Stimulated activated naive CD8-positive, alpha-beta T cell treated with anti-CD3 and anti-CD28 coated beads, Interleukin-15, amount 100 ng/mL, for 72 hours (primary cell): Measurements from ENCODE around the gene BCL2.

Experiments
- ATAC-seq: fragments of 150-1000 bp; cut with Tn5 transposase; 2 replicates; pipeline ENCODE4 v1.10.0; 2021; ENCODE audit warnings: mild to moderate bottlenecking, moderate library complexity
- DNase-seq, 2 donors: peaks; one replicate each; pipeline ENCODE4 v3.0.0; 2021 to 2022
- H3K27ac Mint-ChIP-seq, 2 donors: one replicate each; pipeline ENCODE4 v1.8.0; 2022; ENCODE audit warnings: mild to moderate bottlenecking in 2 of 2, mixed read lengths in 2 of 2, moderate library complexity in 2 of 2
- H3K27me3 Mint-ChIP-seq: one replicate; pipeline ENCODE4 v1.8.0; 2022; ENCODE audit warnings: mixed read lengths
- H3K4me1 Mint-ChIP-seq: one replicate; pipeline ENCODE4 v1.8.0; 2022; ENCODE audit warnings: mild to moderate bottlenecking, mixed read lengths
- H3K4me3 Mint-ChIP-seq, 2 donors: one replicate each; pipeline ENCODE4 v1.8.0; 2022; ENCODE audit warnings: mild to moderate bottlenecking in 2 of 2, mixed read lengths in 2 of 2, moderate library complexity in 1 of 2
- H3K9me3 Mint-ChIP-seq, 2 donors: one replicate each; pipeline ENCODE4 v1.8.0; 2022; ENCODE audit warnings: mixed read lengths in 2 of 2

BCL2 gene

DNA sequence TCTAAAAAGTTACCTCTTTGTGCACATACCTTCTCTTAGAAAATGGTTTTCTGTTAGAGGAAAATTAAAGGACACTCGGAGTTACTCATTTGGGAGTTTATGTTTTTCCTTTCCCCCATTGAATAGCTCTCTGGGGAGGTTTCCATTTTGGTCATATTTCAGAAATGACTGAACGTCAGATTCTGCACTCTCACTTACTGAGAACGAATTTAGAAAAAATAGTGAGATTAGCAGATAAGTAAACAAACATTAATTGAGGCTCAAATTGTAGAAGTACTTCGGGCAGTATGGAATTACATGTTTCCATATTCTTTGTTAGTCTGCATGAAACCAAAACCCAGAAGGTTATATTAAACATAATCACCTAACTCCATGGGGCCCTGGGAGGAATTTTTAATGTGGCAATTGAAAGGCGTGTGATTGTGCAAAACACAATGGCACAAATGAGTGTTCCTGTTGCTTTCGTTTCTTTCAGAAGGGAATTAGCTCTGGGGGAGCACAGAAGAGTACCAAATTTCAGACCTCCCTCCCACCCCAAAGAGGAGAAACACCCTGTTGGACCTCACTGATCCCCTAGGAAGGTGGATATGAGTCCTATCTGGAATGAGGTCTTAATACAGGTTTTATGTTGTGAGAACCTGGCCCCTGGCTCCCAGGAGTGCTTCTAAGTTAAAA is 212.3 kb downstream of the BCL2 start:
- peaks cover 24% of the 10 kb centered on the region for H3K4me1 Mint-ChIP-seq

GRCh38 chr18:63106727-63107126 is 212.8 kb downstream of the BCL2 start:
- peak; percentile 41 for ATAC-seq
- Mint-ChIP-seq H3K4me1 (peaks cover 30% of the 10 kb centered on the region), H3K4me3 (peak overlapping the region in 1 of 2 donors; percentile 56), H3K27ac (peak overlapping the region in 1 of 2 donors; percentile 10), H3K9me3 (peaks cover 11 to 20% of the 10 kb centered on the region in 2 donors), H3K27me3 (no peaks in the 10 kb centered on the region)
- no peak for DNase-seq

More for the DNA sequence above, 212.3 kb downstream of the BCL2 start:
- H3K9me3 Mint-ChIP-seq: peaks cover 13 to 20% of the 10 kb centered on the region in 2 donors
- H3K27me3 Mint-ChIP-seq: no peaks in the 10 kb centered on the region
- DNase-seq (no peak), ATAC-seq (peak; percentile 61)
- peak overlapping the region in 1 of 2 donors; percentile 17 for H3K27ac Mint-ChIP-seq
- H3K4me3 Mint-ChIP-seq: peak overlapping the region in 1 of 2 donors; percentile 56

- Mint-ChIP-seq H3K27me3 (peaks cover 3% of the 10 kb centered on the region), H3K27ac (peak overlapping the region in 1 of 2 donors; percentile 13), H3K4me1 (peaks cover 35% of the 10 kb centered on the region), H3K9me3 (peaks cover 11 to 20% of the 10 kb centered on the region in 2 donors), H3K4me3 (no peak overlapping the region)
- no peak for ATAC-seq
- no peak for DNase-seq
These were observed 213.8 kb downstream of the BCL2 start for GRCh38 chr18:63105636-63106316.

GRCh38 chr18:63104868-63105267 is 214.7 kb downstream of the BCL2 start:
- peaks cover 11 to 20% of the 10 kb centered on the region in 2 donors for H3K9me3 Mint-ChIP-seq
- no peak overlapping the region for H3K27ac Mint-ChIP-seq
- ATAC-seq (no peak), DNase-seq (no peak)
- no peak overlapping the region for H3K4me3 Mint-ChIP-seq
- peaks cover 44% of the 10 kb centered on the region for H3K4me1 Mint-ChIP-seq
- H3K27me3 Mint-ChIP-seq: peaks cover 8% of the 10 kb centered on the region

DNA sequence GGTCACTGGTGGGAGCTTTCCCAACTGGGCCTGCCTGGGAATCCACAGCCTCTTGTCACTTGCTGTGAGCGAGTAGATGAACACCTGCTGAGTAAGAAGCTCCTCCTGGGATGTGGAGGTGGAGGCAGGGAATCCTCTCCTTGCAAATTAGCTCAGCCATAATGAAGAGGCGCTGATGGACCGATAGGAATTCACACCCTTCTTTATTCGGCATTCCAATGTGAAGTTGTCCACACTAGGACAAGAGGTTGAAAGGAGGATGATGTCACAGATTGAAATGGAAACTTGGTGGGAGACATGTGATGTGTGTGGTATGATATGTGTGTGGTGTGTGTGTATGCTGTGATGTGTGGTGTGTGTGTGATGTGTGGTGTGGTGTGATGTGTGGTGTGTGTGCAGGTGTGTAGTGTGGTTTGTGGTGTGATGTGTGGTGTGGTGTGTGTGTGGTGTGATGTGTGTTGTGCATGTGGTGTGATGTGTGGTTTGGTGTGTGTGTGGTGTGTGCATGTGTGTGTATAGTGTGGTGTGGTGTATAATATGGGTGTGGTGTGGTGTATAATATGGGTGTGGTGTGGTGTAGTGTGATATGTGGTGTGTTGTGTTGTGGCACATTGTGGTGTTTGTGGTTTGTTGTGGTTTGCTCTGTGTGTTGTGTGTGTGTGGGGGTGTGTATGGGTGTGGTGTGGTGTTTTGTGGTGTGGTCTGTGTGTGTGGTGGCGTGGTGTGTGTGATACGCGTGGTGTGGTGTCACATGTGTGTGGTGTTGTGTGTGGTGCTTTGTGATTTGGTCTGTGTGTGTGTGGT is 216.4 kb downstream of the BCL2 start:
- DNase-seq (no peak), ATAC-seq (no peak)
- peaks cover 61% of the 10 kb centered on the region for H3K4me1 Mint-ChIP-seq
- H3K4me3 Mint-ChIP-seq: no peak overlapping the region
- H3K27me3 Mint-ChIP-seq: peaks cover 8% of the 10 kb centered on the region
- H3K27ac Mint-ChIP-seq: peak overlapping the region; percentile 3 to 43
- peaks cover 11 to 20% of the 10 kb centered on the region in 2 donors for H3K9me3 Mint-ChIP-seq

GRCh38 chr18:63100630-63101055 is 218.9 kb downstream of the BCL2 start:
- ATAC-seq: no peak
- peaks cover 11 to 20% of the 10 kb centered on the region in 2 donors for H3K9me3 Mint-ChIP-seq
- peaks cover 8% of the 10 kb centered on the region for H3K27me3 Mint-ChIP-seq
- peaks cover 66% of the 10 kb centered on the region for H3K4me1 Mint-ChIP-seq
- H3K4me3 Mint-ChIP-seq: no peak overlapping the region
- no peak for DNase-seq
- H3K27ac Mint-ChIP-seq: peak overlapping the region in 1 of 2 donors; percentile 13

DNA sequence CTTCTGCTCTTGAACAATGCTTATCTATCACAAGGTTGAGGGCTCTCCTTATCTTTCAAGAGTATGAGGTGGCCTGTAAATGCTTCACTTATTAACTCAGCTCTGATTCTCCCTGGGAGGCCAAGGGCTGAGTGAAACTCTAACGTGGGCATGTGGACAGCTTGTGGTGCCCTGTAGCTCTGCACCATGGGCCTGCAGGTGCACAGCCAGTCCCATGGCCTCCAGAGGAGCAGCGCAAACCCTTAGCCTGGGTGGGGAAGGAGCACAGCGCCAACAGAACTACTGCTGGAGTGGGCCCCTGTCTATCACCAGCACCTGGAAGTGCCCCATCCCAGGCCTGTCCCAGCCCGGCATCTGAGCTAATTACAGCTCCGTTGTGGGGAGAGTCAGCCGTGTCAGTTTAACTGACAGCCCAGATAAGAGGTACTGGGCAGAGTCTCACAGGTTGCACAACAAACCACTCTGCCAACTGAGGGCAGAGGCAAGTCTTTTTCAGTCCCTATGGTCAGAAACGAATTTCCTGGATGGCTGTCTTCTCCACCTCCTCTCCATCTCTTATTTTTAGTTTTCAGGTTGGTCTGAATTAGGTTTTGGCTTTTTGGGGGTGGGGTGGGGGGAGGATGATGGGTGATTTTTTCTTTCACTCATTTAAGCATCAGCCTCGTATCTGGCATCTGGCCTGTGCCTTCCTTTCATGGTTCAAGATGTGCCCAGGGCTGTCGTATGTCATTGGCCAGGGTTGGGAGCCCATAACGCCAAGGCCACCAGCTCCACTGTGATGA is 219.5 kb downstream of the BCL2 start:
- Mint-ChIP-seq H3K27ac (no peak overlapping the region), H3K27me3 (peaks cover 8% of the 10 kb centered on the region), H3K9me3 (peaks cover 6 to 14% of the 10 kb centered on the region in 2 donors), H3K4me1 (peaks cover 66% of the 10 kb centered on the region), H3K4me3 (peak overlapping the region in 1 of 2 donors; percentile 7)
- ATAC-seq (no peak), DNase-seq (no peak)

- no peak for DNase-seq
- Mint-ChIP-seq H3K9me3 (peaks cover 6 to 8% of the 10 kb centered on the region in 2 donors), H3K27ac (peak overlapping the region; percentile 23 to 61), H3K4me3 (peak overlapping the region; percentile 60 to 72), H3K27me3 (peaks cover 8% of the 10 kb centered on the region), H3K4me1 (peaks cover 66% of the 10 kb centered on the region)
- no peak for ATAC-seq
These were observed 220.3 kb downstream of the BCL2 start for GRCh38 chr18:63099091-63099840.

DNA sequence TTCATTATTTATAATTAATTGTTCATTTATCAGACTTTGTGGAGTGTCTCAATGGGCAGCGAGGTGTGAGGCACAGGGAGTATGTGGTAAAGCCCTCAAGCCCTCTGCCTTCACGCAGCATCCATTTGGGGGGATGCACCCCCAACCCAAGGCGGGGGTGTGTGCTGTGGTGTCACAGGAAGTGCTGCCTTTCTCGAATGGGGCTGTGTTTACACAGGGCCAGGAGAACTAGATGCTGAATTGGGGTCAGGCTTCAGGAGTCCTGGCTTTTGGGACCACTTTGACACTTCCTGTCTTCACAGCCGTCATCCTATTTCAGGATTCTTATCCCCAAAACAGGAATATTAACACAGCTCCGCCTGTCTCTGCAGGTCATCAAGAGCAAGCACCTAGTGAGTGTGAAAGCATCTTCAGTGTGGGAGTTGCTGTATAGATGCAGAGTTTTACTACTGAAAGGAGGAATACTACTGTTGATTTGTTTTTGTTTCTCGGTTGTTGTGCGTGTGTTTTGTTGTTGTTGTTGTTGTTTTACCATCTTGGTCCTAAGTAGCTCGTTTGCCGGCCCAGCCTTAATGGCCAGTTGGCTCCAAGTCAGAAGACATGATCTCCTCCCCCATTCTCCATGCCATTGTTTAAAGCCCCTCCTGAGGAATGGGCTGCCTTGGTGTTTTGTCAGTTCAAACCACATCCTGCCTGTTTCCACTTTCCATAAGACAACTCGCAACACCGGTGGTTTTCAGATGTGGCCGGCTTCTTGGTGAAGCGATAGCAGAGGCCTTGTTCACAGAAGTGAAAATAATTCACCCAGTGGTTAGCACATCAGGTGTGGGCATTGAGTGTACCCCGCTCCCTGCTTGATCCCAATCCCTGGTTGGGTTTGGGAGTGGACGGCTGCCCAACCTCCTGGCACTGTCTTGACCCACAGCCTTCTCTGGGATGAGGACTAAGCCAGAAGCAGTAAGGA is 221.3 kb downstream of the BCL2 start:
- ATAC-seq (peak; percentile 90), DNase-seq (peak; percentile 51 to 76)
- peaks cover 5 to 6% of the 10 kb centered on the region in 2 donors for H3K9me3 Mint-ChIP-seq
- H3K4me3 Mint-ChIP-seq: peak overlapping the region; percentile 60 to 72
- H3K27ac Mint-ChIP-seq: peak overlapping the region; percentile 10 to 61
- peaks cover 60% of the 10 kb centered on the region for H3K4me1 Mint-ChIP-seq
- peaks cover 8% of the 10 kb centered on the region for H3K27me3 Mint-ChIP-seq

- peaks cover 8% of the 10 kb centered on the region for H3K27me3 Mint-ChIP-seq
- H3K27ac Mint-ChIP-seq: no peak overlapping the region
- no peak overlapping the region for H3K4me3 Mint-ChIP-seq
- DNase-seq (no peak), ATAC-seq (no peak)
- no peaks in the 10 kb centered on the region for H3K9me3 Mint-ChIP-seq
- H3K4me1 Mint-ChIP-seq: peaks cover 51% of the 10 kb centered on the region
These were observed 222.4 kb downstream of the BCL2 start for GRCh38 chr18:63097178-63097577.

DNA sequence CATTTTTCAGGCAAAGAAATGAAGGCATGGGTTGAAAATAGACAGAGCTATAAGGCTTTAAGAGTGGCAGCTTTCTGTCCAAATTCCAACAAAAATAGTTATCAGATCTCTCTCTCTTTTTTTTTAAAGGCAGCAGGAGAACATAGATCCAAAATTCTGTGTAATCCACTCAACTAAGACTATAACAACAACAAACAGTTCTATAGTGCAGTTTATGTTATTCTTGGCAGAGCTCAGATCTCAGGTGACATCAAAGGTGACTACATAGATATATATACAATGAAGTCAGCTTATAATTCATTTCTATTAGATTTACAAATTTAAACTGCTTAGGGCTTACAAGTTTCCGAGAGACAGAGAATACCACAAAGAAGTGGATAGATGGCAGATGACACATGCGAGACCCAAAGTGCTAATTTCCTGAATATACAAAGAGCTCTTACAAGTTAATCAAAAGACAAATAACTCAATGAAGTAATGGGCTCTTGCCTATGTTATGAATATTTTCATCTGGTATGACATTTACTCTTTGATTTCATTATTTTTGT is 223.2 kb downstream of the BCL2 start:
- no peak for DNase-seq
- Mint-ChIP-seq H3K4me1 (peaks cover 45% of the 10 kb centered on the region), H3K4me3 (no peak overlapping the region), H3K9me3 (no peaks in the 10 kb centered on the region), H3K27ac (no peak overlapping the region), H3K27me3 (peaks cover 8% of the 10 kb centered on the region)
- no peak for ATAC-seq

DNA sequence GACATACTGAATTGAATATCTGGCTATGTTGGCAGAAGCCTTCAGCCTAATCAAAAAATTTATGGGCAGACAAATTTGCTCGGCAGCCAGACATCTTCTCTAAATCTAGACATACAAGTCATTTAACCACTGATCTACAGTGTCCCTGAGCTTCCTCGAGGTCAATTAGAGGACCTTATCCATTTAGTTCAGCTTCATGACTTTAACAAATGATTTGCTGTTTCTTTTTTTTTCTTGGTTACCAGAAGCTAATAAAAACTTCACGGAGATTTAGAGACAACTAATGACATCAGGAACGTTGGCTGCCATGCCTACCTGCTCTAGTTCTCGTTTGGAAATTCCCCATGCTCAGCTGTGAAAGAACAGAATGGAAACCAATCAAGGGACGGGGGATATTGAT is 223.8 kb downstream of the BCL2 start:
- H3K27ac Mint-ChIP-seq: no peak overlapping the region
- no peak overlapping the region for H3K4me3 Mint-ChIP-seq
- no peaks in the 10 kb centered on the region for H3K9me3 Mint-ChIP-seq
- no peak for DNase-seq
- ATAC-seq: no peak
- peaks cover 41% of the 10 kb centered on the region for H3K4me1 Mint-ChIP-seq
- H3K27me3 Mint-ChIP-seq: peaks cover 5% of the 10 kb centered on the region

GRCh38 chr18:63091671-63092364 is 227.8 kb downstream of the BCL2 start:
- Mint-ChIP-seq H3K4me1 (peaks cover 2% of the 10 kb centered on the region), H3K4me3 (no peak overlapping the region), H3K9me3 (no peaks in the 10 kb centered on the region), H3K27me3 (no peaks in the 10 kb centered on the region), H3K27ac (no peak overlapping the region)
- DNase-seq: no peak
- ATAC-seq: peak; percentile 12
